Neuronal stem cell (in vitro differentiated cells): ENCODE measurements around the gene ZBTB42.
A peak's percentile ranks its signal among the peaks of the same experiment; 100 is the strongest.

Experiments
- DNase-seq: peaks from one replicate; pipeline ENCODE4 v3.0.0-alpha.2; 2013; ENCODE audit warnings: low spot score
- H2AFZ ChIP-seq: one replicate; pipeline ENCODE4 v1.6.1; 2013; ENCODE audit warnings: mild to moderate bottlenecking, low read length, inconsistent platforms
- H2AK5ac ChIP-seq: 2 replicates; pipeline ENCODE4 v1.6.1; 2013; ENCODE audit warnings: low read depth, mild to moderate bottlenecking, inconsistent platforms, low read length, moderate library complexity, mixed read lengths
- H2BK120ac ChIP-seq: 2 replicates; pipeline ENCODE4 v1.6.1; 2013; ENCODE audit warnings: low read depth, mild to moderate bottlenecking, inconsistent platforms, low read length, moderate library complexity, mixed read lengths
- H2BK12ac ChIP-seq: one replicate; pipeline ENCODE4 v1.6.1; 2013; ENCODE audit warnings: low read length, inconsistent platforms
- H2BK15ac ChIP-seq: 2 replicates; pipeline ENCODE4 v1.6.1; 2013; ENCODE audit warnings: mild to moderate bottlenecking, low read length, inconsistent platforms, mixed read lengths
- H2BK5ac ChIP-seq: one replicate; pipeline ENCODE4 v1.6.1; 2013; ENCODE audit warnings: inconsistent platforms, mild to moderate bottlenecking, low read length, moderate library complexity
- H3K14ac ChIP-seq: one replicate; pipeline ENCODE4 v1.6.1; 2013; ENCODE audit warnings: low read length, inconsistent platforms
- H3K18ac ChIP-seq: 2 replicates; pipeline ENCODE4 v1.6.1; 2013; ENCODE audit warnings: low read length, inconsistent platforms
- H3K23ac ChIP-seq: 2 replicates; pipeline ENCODE4 v1.6.1; 2013; ENCODE audit warnings: low read depth, mild to moderate bottlenecking, mixed read lengths, low read length, inconsistent platforms; ENCODE audit not compliant: poor library complexity
- H3K27ac ChIP-seq: replicated peaks from 3 replicates; pipeline ENCODE4 v1.5.1; 2013; ENCODE audit warnings: low read length, inconsistent platforms
- H3K27me3 ChIP-seq, 3 experiments: 2 replicates each; pipeline ENCODE4 v1.6.1; 2013; ENCODE audit warnings: low read length in 3 of 3, mild to moderate bottlenecking in 2 of 3, inconsistent platforms in 1 of 3, low read depth in 1 of 3, mixed read lengths in 1 of 3, moderate library complexity in 1 of 3; ENCODE audit not compliant: control insufficient read depth in 3 of 3, insufficient read depth in 3 of 3
- H3K36me3 ChIP-seq, 2 donors: replicated peaks in 1 of 2; 2 replicates each; pipeline ENCODE4 v1.6.1; 2013; ENCODE audit warnings: low read length in 2 of 2; ENCODE audit not compliant: control insufficient read depth in 2 of 2, insufficient read depth in 2 of 2
- H3K4ac ChIP-seq: 2 replicates; pipeline ENCODE4 v1.6.1; 2013; ENCODE audit warnings: inconsistent platforms, mild to moderate bottlenecking, low read length, moderate library complexity
- H3K4me1 ChIP-seq, 2 donors: 1 replicate in 1 of 2; 2 replicates in 1 of 2; pipeline ENCODE4 v1.6.1; 2013; ENCODE audit warnings: low read length in 2 of 2, low read depth in 1 of 2; ENCODE audit not compliant: control insufficient read depth in 2 of 2, insufficient read depth in 1 of 2
- H3K4me2 ChIP-seq: one replicate; pipeline ENCODE4 v1.6.1; 2013; ENCODE audit warnings: mild to moderate bottlenecking, low read length, inconsistent platforms; ENCODE audit not compliant: insufficient read depth, poor library complexity, severe bottlenecking
- H3K4me3 ChIP-seq, 2 donors: 2 replicates each; pipeline ENCODE4 v1.5.1; 2013; ENCODE audit warnings: low read length in 2 of 2, mild to moderate bottlenecking in 2 of 2, inconsistent platforms in 1 of 2, moderate library complexity in 1 of 2
- H3K79me1 ChIP-seq: one replicate; pipeline ENCODE4 v1.6.1; 2013; ENCODE audit warnings: low read depth, mild to moderate bottlenecking, inconsistent platforms, low read length, moderate library complexity
- H3K9ac ChIP-seq: one replicate; pipeline ENCODE4 v1.6.1; 2013; ENCODE audit warnings: mild to moderate bottlenecking, low read depth, low read length, inconsistent platforms; ENCODE audit not compliant: poor library complexity
- H3K9me3 ChIP-seq, 2 donors: replicated peaks in 1 of 2; 2 replicates each; pipeline versions ENCODE3 to v1.6.1; 2013; ENCODE audit warnings: low read length in 2 of 2, mild to moderate bottlenecking in 2 of 2, inconsistent platforms in 1 of 2, low read depth in 1 of 2, mixed read lengths in 1 of 2, moderate library complexity in 1 of 2; ENCODE audit not compliant: control insufficient read depth in 2 of 2, insufficient read depth in 1 of 2
- H4K8ac ChIP-seq: one replicate; pipeline ENCODE4 v1.6.1; 2013; ENCODE audit warnings: low read depth, mild to moderate bottlenecking, inconsistent platforms, low read length, moderate library complexity
- H4K91ac ChIP-seq: one replicate; pipeline ENCODE4 v1.6.1; 2013; ENCODE audit warnings: low read length, low read depth, mild to moderate bottlenecking, inconsistent platforms; ENCODE audit not compliant: poor library complexity
- WGBS, 2 donors: extraction: QIAGEN DNeasy Blood & Tissue Kit; methylation state at CpG; one replicate each; pipeline ENCODE4 v1.1.7; 2013; ENCODE audit warnings: missing lambda C conversion rate in 2 of 2, mixed read lengths in 1 of 2; ENCODE audit not compliant: insufficient read length in 2 of 2, insufficient replicate concordance in 1 of 2; ENCODE audit errors: extremely low coverage in 2 of 2; 5-methylcytosine and 5-hydroxymethylcytosine counted together

Gene ZBTB42

DNA sequence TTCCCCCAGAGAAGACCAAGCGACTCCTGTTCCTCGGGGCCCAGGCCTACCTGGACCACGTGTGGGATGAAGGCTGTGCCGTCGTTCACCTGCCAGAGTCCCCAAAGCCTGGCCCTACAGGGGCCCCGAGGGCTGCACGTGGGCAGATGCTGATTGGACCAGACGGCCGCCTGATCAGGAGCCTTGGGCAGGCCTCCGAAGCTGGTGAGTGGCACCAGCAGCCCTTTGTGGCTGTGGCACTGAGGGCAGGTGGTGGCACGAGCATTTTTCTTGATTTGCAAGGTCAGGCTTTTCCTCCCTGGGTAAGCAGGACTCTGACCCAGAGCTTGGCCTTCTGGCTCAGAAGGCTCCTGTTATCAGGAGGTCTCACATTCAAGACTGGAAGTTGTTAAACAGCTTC lies 45.3 kb upstream of the ZBTB42 start:
- Histone ChIP-seq H3K14ac (no peak overlapping the region), H3K79me1 (peaks cover 43% of the 10 kb centered on the region), H3K4ac (no peak overlapping the region), H3K23ac (no peak overlapping the region), H2BK5ac (no peak overlapping the region), H2AK5ac (no peak overlapping the region), H3K4me3 (no peak overlapping the region), H4K8ac (no peak overlapping the region), H4K91ac (no peak overlapping the region), H2BK15ac (no peak overlapping the region), H2AFZ (no peak overlapping the region), H2BK12ac (no peak overlapping the region), H3K27ac (no peak overlapping the region), H3K9me3 (peaks cover 4 to 6% of the 10 kb centered on the region in 2 donors), H2BK120ac (no peak overlapping the region), H3K9ac (no peak overlapping the region), H3K27me3 (no peaks in the 10 kb centered on the region), H3K4me1 (peaks cover 12 to 16% of the 10 kb centered on the region in 2 donors), H3K18ac (no peak overlapping the region), H3K36me3 (peaks cover 39 to 63% of the 10 kb centered on the region in 2 donors), H3K4me2 (no peak overlapping the region)
- no CpG with 5 or more reads among the region's 11 CpGs for WGBS, 2 donors
- no peak for DNase-seq

DNA sequence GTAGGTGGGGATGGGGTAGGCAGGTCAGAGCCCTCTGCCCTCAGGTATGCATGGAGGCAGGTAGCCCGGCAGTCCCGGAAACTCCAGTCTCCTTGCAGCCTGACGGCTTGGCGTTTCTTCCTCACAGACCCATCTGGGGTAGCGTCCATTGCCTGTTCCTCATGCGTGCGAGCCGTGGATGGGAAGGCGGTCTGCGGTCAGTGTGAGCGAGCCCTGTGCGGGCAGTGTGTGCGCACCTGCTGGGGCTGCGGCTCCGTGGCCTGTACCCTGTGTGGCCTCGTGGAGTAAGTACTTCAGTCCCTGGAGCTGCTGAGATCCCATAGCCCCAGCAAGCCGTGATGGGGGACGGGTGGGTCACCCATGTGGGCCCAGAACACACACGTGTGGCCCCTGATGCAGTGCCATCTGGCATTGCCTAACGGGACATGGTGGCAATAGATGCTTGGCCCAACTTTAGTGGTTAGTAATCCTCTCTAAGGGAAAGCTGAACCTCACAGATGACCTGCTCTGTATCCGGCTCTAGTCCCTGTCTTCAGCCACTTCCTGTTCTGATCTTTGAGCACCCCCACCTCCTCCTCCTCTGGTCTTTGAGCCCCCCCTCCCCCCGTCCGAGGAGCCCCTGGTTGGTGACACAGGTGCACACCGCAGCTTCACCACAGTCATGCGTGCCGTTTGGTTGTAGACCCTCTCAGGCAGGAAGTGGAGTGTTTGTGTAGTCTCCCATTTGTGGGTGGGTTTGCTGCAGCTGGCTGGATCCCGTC lies 44.2 kb upstream of the ZBTB42 start:
- WGBS, 2 donors = no CpG with 5 or more reads among the region's 27 CpGs
- H3K23ac ChIP-seq = peak overlapping the region; percentile 46
- H3K27me3 ChIP-seq = no peaks in the 10 kb centered on the region
- H2BK120ac ChIP-seq = no peak overlapping the region
- H3K79me1 ChIP-seq = peaks cover 44% of the 10 kb centered on the region
- DNase-seq = no peak
- H3K4me3 ChIP-seq = peak overlapping the region in 1 of 2 donors; percentile 3
- no peak overlapping the region for H3K27ac ChIP-seq
- H2BK5ac ChIP-seq = no peak overlapping the region
- H3K9me3 ChIP-seq = peaks cover 0 to 3% of the 10 kb centered on the region in 2 donors
- H4K91ac ChIP-seq = no peak overlapping the region
- H2AFZ ChIP-seq = no peak overlapping the region
- H3K36me3 ChIP-seq = peaks cover 41 to 74% of the 10 kb centered on the region in 2 donors
- H3K4me1 ChIP-seq = peaks cover 12 to 16% of the 10 kb centered on the region in 2 donors
- no peak overlapping the region for H2BK15ac ChIP-seq
- peak overlapping the region; percentile 9 for H4K8ac ChIP-seq
- H3K18ac ChIP-seq = no peak overlapping the region
- no peak overlapping the region for H3K4me2 ChIP-seq
- no peak overlapping the region for H3K9ac ChIP-seq
- H2BK12ac ChIP-seq = no peak overlapping the region
- no peak overlapping the region for H3K4ac ChIP-seq
- H3K14ac ChIP-seq = no peak overlapping the region
- H2AK5ac ChIP-seq = no peak overlapping the region

DNA sequence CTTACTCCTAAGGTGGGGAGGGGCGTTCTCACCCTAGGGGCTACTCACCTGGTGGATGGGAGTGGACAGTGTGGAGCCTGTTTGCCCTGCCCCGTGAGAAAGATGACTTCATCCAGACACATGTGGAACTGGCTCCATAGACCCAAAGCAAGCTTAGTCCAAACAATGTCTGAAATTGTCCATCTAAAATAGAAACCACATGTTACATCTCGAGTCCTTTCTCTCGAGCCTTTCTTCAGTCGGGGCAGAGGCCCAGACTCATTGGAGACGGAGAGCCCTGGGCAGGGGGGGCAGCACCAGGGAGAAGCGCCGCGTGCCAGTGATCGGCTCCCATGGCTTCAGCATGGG lies 43.7 kb upstream of the ZBTB42 start:
- H3K9me3 ChIP-seq = no peaks in the 10 kb centered on the region
- peaks cover 11 to 15% of the 10 kb centered on the region in 2 donors for H3K4me1 ChIP-seq
- no peak overlapping the region for H3K9ac ChIP-seq
- H3K4me3 ChIP-seq = no peak overlapping the region
- DNase-seq = no peak
- no peaks in the 10 kb centered on the region for H3K27me3 ChIP-seq
- H3K79me1 ChIP-seq = peaks cover 44% of the 10 kb centered on the region
- H2BK15ac ChIP-seq = no peak overlapping the region
- no peak overlapping the region for H2AK5ac ChIP-seq
- no peak overlapping the region for H3K18ac ChIP-seq
- H2BK5ac ChIP-seq = no peak overlapping the region
- H2BK120ac ChIP-seq = no peak overlapping the region
- no peak overlapping the region for H3K4ac ChIP-seq
- H4K8ac ChIP-seq = no peak overlapping the region
- H3K14ac ChIP-seq = no peak overlapping the region
- no peak overlapping the region for H2AFZ ChIP-seq
- H3K36me3 ChIP-seq = peaks cover 41 to 79% of the 10 kb centered on the region in 2 donors
- no peak overlapping the region for H3K4me2 ChIP-seq
- WGBS, 2 donors = no CpG with 5 or more reads among the region's 10 CpGs
- peak overlapping the region; percentile 46 for H3K23ac ChIP-seq
- H3K27ac ChIP-seq = no peak overlapping the region
- no peak overlapping the region for H4K91ac ChIP-seq
- no peak overlapping the region for H2BK12ac ChIP-seq

DNA sequence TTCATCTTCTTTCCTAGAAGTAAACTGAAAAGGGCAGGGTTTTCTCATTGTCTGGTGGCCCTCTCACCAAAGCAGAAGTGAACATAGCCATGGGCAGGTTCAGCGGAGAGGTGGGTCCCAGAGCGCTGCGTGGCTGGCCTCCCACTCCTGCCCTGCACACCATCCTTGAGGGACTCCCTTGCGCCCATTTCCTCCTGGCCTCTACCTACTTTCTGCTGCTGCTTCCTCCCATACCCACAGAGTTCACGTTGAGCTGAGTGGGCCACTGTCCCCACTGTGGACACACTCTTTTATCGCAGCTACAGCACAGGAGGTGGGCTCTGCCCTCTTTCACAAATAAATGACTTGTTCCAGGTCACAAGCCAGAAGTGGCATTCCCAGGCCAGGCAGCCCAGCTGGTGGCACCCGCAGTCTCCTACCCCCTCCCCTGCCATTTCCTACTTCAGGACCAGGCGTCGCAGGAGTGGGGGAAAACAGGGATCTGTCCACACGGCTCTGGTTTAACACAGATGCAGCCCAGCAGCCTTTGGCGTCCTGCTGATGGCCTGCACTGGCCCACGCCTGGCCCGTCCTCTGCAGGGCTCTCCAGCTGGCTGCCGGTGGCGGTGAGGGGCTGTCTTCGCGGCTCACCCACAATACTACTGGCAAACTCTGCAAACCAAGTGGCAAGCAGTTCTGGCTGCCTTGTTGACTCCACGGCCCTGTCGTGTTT lies 43.1 kb upstream of the ZBTB42 start:
- H2BK5ac ChIP-seq = no peak overlapping the region
- H2BK120ac ChIP-seq = no peak overlapping the region
- H3K9ac ChIP-seq = no peak overlapping the region
- no peak overlapping the region for H4K91ac ChIP-seq
- H2AFZ ChIP-seq = no peak overlapping the region
- no peak overlapping the region for H3K14ac ChIP-seq
- H2AK5ac ChIP-seq = no peak overlapping the region
- no peak overlapping the region for H2BK12ac ChIP-seq
- H3K23ac ChIP-seq = no peak overlapping the region
- no peaks in the 10 kb centered on the region for H3K27me3 ChIP-seq
- H4K8ac ChIP-seq = no peak overlapping the region
- H3K36me3 ChIP-seq = peaks cover 41 to 82% of the 10 kb centered on the region in 2 donors
- H3K4me1 ChIP-seq = peaks cover 10 to 14% of the 10 kb centered on the region in 2 donors
- H3K9me3 ChIP-seq = no peaks in the 10 kb centered on the region
- WGBS, 2 donors = no CpG with 5 or more reads among the region's 19 CpGs
- peaks cover 44% of the 10 kb centered on the region for H3K79me1 ChIP-seq
- no peak overlapping the region for H2BK15ac ChIP-seq
- no peak overlapping the region for H3K4me2 ChIP-seq
- no peak overlapping the region for H3K27ac ChIP-seq
- no peak for DNase-seq
- H3K4ac ChIP-seq = no peak overlapping the region
- peak overlapping the region in 1 of 2 donors; percentile 29 for H3K4me3 ChIP-seq
- H3K18ac ChIP-seq = no peak overlapping the region
